ENCODE data around the gene RNF135.
"Not testable (repeated sequence)": the region's sequence is repeated elsewhere in the genome, so short reads cannot be mapped to it uniquely, and the experiment has no call there.

The RNF135 gene, protein sequence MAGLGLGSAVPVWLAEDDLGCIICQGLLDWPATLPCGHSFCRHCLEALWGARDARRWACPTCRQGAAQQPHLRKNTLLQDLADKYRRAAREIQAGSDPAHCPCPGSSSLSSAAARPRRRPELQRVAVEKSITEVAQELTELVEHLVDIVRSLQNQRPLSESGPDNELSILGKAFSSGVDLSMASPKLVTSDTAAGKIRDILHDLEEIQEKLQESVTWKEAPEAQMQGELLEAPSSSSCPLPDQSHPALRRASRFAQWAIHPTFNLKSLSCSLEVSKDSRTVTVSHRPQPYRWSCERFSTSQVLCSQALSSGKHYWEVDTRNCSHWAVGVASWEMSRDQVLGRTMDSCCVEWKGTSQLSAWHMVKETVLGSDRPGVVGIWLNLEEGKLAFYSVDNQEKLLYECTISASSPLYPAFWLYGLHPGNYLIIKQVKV

DNA sequence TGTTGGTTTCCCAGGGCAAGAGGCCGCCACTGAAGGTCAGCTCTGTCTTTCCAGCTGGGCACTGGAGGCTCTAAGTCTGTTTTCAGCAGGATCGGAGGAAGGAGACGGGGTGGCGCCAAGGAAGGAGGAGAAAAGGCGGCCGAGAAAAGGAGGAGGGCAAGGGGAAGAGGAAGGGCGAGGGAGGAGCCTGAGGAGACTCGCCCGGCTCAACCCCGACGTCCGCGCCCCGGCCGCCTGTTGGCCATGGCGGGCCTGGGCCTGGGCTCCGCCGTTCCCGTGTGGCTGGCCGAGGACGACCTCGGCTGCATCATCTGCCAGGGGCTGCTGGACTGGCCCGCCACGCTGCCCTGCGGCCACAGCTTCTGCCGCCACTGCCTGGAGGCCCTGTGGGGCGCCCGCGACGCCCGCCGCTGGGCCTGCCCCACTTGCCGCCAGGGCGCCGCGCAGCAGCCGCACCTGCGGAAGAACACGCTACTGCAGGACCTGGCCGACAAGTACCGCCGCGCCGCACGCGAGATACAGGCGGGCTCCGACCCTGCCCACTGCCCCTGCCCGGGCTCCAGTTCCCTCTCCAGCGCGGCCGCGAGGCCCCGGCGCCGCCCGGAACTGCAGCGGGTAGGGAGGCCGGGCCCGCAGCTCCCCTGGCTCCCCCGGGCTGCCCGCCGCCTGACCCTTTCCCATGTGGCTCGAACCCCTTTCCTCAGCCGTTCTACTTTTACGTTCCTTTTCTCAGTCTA is at the start of gene RNF135:
TSS of gene RNF135 (plus strand) at position 209 of the 737 bp plus-strand sequence. CDS start at position 244, 35 bp downstream.
- DNase-seq (ENCODE audit: low spot score), result peak; percentile 65

- peak; percentile 40 for DNase-seq (ENCODE audit: low spot score)
Observed at GRCh38 chr17:30921544-30922196, 49.2 kb upstream of the RNF135 start, which contains the start of gene ADAP2. ADAP2 (plus strand) TSS chr17:30921945; CDS start chr17:30922015, 70 bp downstream.

GRCh38 chr17:30922235-30923030 is 48.4 kb upstream of the RNF135 start:
- DNase-seq (ENCODE audit: low spot score), result no peak

- no peak for DNase-seq (ENCODE audit: low spot score)
Observed at GRCh38 chr17:30924341-30924740, 46.5 kb upstream of the RNF135 start.

GRCh38 chr17:30926516-30926915 is 44.3 kb upstream of the RNF135 start:
- no peak for DNase-seq (ENCODE audit: low spot score)

DNA sequence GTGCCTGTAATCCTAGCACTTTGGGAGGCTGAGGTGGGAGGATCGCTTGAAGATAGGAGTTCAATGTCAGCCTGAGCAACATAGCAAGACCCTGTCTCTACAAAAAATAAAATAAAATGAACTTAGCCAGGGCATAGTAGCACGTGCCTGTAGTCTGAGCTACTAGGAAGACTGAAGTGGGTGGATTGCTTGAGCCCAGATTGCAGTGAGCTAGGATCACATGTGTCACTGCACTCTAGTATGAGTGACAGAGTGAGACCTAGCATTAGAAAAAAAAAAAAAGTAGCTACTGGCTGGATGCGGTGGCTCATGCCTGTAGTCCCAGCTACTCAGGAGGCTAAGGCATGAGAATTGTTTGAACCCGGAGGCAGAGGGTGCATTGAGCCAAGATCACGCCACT is 43.1 kb upstream of the RNF135 start:
- no peak for DNase-seq (ENCODE audit: low spot score)

DNA sequence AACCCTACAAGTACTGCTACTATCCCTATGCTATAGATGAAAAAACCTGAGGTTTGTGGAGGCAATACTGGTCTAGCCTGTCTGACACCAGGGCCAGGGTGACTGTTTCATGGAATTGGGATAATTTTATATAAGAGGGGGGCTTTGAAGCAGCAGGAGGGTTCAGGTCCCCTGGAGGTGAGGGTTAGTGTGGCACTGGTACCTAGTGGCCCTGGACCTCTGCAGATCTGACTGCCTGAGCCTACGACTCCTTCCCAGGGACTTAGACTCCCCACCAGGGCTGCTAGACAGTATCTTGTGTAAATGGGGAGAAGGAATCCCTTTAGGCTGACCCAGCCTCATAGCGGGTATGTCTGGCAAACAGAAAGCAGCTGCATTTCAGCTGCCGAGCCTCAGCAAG is 42.3 kb upstream of the RNF135 start:
- DNase-seq (ENCODE audit: low spot score), result no peak

DNA sequence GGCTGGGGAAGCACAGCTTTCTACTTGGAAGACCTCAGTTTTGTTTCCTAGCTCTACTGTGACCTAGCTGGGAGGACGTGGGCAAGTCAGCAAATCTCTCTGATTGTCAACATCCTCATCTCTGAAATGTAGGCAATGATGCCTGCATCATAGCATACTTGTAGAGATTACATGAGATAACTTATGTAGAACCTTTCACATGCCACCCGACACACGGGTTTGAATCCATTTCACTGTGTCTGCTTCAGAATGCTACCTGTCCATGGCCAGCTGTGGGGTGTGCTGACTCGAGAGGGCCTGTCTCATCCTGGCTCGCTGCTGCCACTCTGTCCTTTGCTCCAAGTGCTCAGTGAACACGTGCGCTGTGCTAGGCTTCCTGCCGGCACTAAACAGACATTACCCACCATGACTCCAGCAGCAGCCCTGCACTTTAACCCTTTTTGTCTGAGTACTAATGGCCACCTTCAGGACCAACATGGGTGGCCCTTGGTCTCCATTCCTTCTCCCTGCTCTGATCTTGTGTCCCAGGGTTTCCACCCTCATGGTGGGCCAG is 41.7 kb upstream of the RNF135 start:
- no peak for DNase-seq (ENCODE audit: low spot score)

DNA sequence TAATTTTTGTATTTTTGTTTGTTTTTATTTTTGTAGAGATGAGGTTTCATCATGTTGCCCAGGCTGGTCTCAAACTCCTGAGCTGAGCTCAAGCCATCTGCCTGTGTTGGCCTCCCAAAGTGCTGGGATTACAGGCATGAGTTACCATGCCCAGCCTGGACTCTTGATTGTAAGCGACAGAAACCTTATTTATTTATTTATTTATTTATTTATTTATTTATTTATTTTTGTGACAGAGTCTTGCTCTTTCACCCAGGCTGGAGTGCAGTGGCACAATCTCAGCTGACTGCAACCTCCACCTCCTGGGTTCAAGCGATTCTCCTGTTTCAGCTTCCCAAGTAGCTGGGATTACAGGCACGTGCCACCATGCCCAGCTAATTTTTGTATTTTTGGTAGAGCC is 41.0 kb upstream of the RNF135 start:
- DNase-seq (ENCODE audit: low spot score), result not testable (repeated sequence)

DNA sequence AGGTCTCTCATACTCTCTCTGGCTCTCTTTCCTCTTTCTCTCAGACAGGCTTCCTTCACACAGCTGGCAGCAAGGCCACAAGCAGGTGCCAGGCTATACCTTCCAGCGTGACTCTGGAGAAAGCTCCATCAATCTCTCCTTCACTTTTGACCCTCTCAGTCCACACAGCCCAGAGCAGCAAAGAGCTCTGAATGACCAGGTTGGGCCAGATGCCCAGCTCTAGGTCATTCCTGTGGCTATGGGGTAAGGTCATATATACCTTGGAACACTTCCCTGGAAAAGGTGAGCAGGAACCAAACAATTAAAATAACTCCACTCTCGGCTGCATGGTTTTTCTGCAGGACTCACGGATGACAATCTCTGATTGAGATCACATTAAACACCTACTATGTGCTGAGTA is 40.3 kb upstream of the RNF135 start:
- DNase-seq (ENCODE audit: low spot score), result no peak

- not testable (repeated sequence) for DNase-seq (ENCODE audit: low spot score)
Observed at GRCh38 chr17:30931582-30931981, 39.3 kb upstream of the RNF135 start.

- no peak for DNase-seq (ENCODE audit: low spot score)
Observed at GRCh38 chr17:30933966-30934365, 36.9 kb upstream of the RNF135 start.

DNA sequence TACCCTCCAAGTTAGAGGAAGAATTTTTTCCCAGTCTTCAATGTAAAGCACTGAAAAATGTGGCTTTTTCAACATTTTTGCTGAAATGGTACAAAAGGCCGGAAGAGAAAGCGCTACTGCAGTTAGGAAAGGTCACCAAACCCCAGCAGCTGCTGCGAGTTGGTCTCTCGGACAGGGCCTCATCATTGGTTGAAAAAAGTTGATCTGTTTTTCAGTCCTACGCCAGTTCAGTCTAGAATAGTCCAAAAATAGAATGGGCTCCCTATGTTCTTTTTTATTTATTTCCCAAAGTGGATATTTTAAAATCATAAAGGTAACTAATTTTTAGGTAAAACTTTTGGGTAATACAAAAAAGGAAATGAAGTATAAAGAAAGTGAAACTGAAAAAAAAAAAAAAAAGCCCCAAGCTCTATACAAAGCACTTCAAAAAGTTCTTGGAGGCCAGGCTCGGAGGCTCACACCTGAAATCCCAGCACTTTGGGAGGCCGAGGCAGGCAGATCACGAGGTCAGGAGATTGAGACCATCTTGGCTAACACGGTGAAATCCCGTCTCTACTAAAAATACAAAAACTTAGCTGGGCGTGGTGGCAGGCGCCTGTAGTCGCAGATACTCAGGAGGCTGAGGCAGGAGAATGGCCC is 31.7 kb upstream of the RNF135 start:
- no peak for DNase-seq (ENCODE audit: low spot score)

DNA sequence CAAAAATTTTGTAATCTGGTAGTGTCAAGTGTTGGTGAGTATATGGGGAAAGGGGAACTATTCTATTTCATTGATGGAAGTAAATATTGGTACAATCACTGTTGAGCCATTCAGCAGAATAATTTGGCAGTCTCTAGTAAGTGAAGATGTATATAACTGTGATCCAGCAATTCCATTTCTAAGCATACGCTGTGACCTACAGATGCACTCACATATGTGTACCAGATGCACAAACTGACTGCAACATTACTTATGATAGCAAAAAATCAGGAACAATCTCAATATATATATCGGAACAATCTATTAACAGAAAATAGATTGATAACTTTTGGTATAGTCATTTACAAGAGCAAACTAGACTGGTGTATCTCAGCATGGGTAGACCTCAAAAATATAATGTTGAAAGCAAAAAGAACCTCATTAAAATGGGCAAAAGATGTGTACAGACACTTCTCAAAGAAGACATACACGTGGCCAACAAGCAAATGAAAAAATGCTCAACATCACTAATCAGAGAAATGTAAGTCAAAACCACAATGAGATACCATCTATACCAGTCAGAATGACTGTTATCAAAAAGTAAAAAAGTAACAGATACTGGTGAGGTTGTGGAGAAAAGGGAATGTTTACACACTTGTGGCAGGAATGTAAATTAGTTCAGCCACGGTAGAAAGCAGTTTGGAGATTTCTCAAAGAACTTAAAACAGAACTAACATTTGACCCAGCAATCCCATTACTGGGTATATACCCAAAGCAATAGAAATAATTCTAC is 28.3 kb upstream of the RNF135 start:
- no peak for DNase-seq (ENCODE audit: low spot score)

DNA sequence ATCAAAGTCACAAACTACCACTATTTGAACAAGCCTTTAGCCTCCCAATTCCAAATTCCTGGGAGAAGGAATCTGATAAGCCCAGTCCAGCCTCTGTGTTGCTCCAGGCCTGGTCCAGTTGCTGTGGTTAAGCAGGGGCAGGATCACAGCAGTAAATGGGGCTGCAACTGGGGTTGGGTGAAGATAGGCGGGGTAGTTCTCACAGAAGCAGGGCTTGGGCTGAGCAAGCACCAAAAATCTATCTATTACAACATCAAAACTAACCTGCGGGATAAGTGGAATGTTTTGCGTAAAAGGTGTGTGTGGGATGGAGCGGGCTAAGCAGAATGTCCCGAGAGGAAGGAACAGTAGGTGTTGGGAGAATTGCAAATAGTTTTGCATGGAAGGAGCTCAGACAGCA is 23.0 kb upstream of the RNF135 start:
- DNase-seq (ENCODE audit: low spot score), result no peak

GRCh38 chr17:30950189-30950588 is 20.6 kb upstream of the RNF135 start:
- DNase-seq (ENCODE audit: low spot score), result no peak

- DNase-seq (ENCODE audit: low spot score), result peak; percentile 84
Observed at GRCh38 chr17:30950669-30951399, 20.0 kb upstream of the RNF135 start.

- DNase-seq (ENCODE audit: low spot score), result no peak
Observed at GRCh38 chr17:30952638-30953393, 18.0 kb upstream of the RNF135 start.
